Fibroblast of skin of abdomen (primary cell): ENCODE measurements around the gene UBE2K.
"Not testable (repeated sequence)": the region's sequence is repeated elsewhere in the genome, so short reads cannot be mapped to it uniquely, and the experiment has no call there.

Experiments
- DNase-seq: peaks from one replicate; pipeline ENCODE4 v3.0.0-alpha.2; 2013

UBE2K gene

DNA sequence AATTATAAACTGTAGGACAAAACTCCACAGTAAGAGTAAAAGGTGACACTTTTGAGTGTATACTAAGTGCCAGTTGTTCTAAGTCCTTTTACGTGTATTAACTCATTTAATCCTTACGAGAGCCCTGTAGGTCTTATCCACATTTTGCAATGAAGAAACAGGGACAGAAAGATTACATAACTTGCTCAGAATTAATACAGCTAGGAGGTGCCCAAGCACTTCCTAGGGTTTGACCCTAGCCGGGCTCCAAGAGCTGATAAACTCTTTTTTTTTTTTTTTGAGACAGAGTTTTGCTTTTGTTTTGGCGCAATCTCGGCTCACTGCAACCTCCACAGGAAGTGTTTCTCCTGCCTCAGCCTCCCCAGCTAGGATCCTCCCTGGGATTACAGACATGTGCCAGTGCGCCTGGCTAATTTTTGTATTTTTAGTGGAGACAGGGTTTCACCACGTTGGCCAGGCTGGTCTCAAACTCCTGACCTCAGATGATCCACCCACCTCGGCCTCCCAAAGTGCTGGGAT lies 110.4 kb downstream of the UBE2K start:
- DNase-seq: no peak

DNA sequence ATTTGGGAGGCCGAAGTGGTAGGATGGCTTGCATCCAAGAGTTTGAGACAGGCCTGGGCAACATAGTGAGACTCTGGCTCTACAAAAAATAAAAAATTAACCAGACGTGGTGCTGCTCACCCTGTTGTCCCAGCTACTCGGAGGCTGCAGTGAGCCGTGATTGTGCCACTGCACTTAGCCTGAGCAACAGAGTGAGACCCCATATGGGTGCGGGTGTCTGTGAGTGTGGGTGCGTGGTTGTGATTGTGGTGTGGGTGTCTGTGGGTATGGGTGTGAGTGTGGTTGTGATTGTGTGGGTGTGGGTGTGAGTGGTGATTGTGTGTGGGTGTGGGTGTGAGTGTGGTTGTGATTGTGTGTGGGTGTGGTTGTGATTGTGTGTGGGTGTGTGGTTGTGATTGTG lies 114.6 kb downstream of the UBE2K start:
- DNase-seq: no peak

DNA sequence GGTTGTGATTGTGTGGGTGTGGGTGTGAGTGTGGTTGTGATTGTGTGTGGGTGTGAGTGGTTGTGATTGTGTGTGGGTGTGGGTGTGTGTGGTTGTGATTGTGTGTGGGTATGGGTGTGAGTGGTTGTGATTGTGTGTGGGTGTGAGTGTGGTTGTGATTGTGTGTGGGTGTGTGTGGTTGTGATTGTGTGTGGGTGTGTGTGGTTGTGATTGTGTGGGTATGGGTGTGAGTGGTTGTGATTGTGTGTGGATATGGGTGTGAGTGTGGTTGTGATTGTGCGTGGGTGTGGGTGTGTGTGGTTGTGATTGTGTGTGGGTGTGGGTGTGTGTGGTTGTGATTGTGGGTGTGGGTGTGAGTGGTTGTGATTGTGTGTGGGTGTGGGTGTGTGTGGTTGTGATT lies 115.1 kb downstream of the UBE2K start:
- DNase-seq: not testable (repeated sequence)

DNA sequence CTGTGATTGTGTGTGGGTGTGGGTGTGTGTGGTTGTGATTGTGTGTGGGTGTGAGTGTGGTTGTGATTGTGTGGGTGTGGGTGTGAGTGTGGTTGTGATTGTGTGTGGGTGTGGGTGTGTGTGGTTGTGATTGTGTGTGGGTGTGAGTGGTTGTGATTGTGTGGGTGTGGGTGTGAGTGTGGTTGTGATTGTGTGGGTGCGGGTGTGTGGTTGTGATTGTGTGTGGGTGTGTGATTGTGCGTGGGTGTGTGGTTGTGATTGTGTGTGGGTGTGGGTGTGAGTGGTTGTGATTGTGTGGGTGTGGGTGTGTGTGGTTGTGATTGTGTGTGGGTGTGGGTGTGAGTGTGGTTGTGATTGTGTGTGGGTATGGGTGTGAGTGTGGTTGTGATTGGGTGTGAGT lies 115.8 kb downstream of the UBE2K start:
- not testable (repeated sequence) for DNase-seq

DNA sequence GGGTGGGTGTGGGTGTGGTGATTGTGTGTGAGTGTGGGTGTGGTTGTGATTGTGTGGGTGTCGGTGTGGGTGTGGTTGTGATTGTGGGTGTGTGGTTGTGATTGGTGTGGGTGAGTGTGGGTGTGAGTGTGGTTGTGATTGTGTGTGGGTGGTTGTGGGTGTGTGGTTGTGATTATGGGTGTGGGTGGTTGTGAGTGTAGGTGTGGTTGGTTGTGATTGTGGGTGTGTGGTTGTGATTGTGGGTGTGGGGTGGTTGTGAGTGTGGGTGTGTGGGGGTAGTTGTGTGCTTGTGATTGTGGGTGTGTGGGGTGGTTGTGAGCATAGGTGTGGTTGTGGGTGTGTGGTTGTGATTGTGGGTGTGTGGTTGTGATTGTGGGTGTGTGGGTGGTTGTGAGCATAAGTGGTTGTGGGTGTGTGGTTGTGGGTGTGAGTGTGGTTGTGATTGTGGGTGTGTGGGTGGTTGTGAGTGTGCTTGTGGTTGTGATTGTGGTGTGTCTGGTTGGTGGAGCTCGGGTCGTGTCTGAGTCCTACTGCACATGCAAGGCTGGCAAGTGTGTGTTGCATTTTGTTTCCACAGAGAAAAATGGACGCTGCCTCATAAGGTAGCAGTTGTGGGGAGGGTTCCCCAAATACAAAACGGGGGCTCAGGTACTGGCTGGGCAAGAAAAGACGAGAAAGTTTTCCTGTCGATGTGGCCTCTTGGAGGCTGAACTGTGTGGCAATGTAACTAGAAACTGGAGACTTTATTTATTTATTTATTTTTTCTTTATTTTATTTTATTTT lies 116.7 kb downstream of the UBE2K start:
- peak; percentile 31 for DNase-seq

DNA sequence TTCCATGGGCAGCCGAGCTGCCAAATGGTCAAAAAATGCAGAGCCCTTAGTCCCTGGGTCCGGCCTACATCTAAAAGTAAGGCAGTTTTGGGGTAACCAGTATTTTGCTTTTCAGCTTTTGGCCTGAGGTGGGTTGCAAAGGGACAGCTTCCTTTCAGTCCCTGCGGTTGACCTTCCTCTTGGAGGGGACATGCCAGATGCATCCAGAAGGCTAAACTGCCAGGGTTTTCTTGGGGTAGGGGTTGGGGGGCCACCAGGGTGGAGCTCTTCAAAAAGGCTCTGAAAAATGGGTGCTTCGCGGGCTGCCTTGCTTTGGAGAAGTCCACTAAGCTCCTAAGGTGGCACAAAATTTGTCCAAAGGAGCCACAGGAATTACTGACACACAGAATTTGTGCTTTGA lies 120.7 kb downstream of the UBE2K start:
- DNase-seq: no peak

DNA sequence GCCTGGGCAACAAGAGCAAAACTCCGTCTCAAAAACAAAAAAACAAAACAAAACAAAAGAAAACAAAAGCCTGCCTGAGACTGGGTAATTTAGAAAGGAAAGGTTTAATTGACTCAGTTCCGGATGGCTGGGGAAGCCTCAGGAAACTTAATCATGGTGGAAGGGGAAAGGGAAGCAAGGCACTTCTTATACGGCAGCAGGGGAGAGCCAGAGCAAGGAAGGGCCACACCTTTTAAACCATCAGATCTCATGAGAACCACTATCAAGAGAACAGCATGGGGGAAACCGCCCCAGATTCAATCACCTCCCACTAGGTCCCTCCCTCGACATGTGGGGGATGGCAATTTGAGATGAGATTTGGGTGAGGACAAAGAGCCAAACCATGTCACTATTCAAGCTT lies 122.2 kb downstream of the UBE2K start:
- no peak for DNase-seq

DNA sequence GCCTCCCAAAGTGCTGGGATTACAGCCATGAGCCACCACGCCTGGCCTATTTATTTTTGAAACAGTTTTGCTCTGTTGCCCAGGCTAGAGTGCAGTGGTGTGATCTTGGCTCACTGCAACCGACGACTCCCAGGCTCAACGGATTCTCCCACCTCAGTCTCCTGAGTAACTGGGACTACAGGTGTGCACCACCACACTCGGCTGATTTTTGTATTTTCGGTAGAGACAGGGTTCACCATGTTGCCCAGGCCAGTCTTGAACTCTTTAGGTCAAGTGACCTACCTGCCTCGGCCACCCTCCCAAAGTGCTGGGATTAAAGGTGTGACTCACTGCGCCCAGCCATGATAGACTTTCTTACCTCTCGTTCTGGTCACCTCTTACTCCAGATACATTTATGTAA lies 124.0 kb downstream of the UBE2K start:
- DNase-seq: no peak

DNA sequence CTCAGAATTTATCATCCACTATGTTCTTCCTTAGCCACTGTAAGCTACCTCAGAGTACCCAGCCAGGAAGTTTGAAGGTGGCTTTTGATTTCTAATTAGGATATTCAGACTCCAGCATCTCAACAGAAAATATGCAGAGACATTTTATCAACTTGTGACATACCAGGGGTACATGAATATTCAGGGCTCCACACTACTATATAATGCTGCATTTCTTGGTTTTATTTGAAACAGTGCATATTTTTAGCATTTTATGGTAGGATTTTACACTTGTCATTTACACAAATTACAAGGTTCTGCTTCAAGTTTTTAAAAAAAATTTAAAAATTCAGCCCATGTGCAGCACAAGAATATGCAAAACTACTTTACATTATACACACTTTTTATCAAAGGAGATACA lies 124.7 kb downstream of the UBE2K start:
- no peak for DNase-seq

DNA sequence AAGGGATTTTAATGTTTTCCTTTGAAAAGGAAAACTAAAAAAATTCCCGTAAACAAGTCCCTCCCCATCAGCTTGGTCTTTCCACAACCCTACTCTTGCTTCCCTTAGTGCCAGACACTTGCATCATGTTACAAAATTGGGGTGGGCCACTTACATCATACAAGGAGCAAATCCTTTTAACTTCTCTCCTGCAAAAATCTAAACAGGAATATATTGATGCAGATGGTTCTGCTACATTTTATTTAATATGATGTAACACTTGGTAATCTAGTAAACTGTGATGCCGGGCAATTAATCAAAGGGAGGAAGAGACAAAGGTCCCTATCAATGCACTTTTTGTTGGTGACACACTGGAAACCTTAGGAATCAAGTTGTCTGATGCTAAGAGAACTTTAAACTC lies 125.3 kb downstream of the UBE2K start:
- DNase-seq: peak; percentile 76

DNA sequence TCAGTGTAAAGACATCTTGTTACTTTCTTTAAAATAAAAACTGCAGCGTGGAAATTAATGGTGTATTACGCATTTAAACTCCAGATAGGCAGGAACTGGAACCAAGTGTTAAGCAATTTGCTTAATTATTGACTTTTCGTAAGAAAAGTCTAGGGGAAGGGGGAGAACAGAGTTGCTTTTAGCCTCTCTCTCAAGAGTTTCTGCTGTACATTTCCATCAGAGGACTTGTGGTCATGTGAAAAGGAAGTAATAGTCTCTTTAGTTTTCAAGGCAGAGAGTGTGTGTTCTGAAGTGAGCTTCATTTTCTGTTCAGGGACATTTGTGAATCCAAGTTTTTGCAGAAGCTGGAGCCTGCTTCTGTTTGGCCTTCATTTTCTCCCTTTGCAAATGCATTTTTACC lies 127.2 kb downstream of the UBE2K start:
- no peak for DNase-seq

DNA sequence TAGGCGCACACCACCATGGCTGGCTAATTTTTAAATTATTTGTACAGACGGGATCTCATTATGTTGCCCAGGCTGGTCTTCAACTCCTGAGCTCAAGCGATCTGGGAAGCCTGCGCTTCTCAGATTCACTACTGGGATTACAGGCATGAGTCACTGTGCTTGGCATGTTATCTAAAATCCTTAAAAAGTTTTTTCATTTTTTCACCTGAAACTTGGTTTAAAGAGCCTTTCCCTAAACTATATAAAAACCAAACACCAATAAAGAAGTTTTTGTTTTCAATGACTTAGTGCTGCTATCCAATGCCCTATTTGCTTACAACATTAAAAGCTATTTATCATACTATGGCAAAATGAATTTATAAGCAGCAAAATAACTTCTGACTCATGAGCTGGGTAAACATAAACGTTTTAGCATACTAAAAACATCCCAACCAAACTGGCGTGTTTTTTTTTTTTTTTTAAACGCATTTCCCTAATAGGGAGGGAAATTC lies 127.8 kb downstream of the UBE2K start:
- peak; percentile 46 for DNase-seq
